RWPE2 (cell line): Measurements from ENCODE around the gene RNU1-1.
"Not testable (repeated sequence)": the region's sequence is repeated elsewhere in the genome, so short reads cannot be mapped to it uniquely, and the experiment has no call there.

Experiments
- ATAC-seq: fragments of 200-7000 bp; cut with Tn5 transposase; 3 replicates; pipeline ENCODE4 v1.9.1; 2021; ENCODE audit warnings: low read depth
- DNase-seq: peaks from one replicate; pipeline ENCODE4 v3.0.0-alpha.2; 2020; ENCODE audit warnings: low spot score
- H3K27ac ChIP-seq: fragments of 450-650 bp; 2 replicates; pipeline ENCODE4 v1.5.1; 2017; ENCODE audit warnings: mild to moderate bottlenecking; ENCODE audit not compliant: poor library complexity, severe bottlenecking
- H3K27me3 ChIP-seq: fragments of 250-450 bp; sonication (Bioruptor Pico); 2 replicates; pipeline ENCODE4 v1.5.1; 2021; ENCODE audit warnings: mild to moderate bottlenecking, moderate library complexity; ENCODE audit not compliant: insufficient read depth, poor library complexity, severe bottlenecking
- H3K36me3 ChIP-seq: fragments of 250-450 bp; sonication (Bioruptor Pico); 2 replicates; pipeline ENCODE4 v1.5.1; 2020; ENCODE audit warnings: low read depth, mild to moderate bottlenecking, moderate library complexity
- H3K4me1 ChIP-seq: fragments of 250-450 bp; sonication (Bioruptor Pico); 2 replicates; pipeline ENCODE4 v1.5.1; 2021; ENCODE audit warnings: mild to moderate bottlenecking, moderate library complexity; ENCODE audit not compliant: insufficient read depth, poor library complexity, severe bottlenecking
- H3K4me3 ChIP-seq: fragments of 250-450 bp; sonication (Bioruptor Pico); 2 replicates; pipeline ENCODE4 v1.5.1; 2021; ENCODE audit warnings: mild to moderate bottlenecking, moderate library complexity; ENCODE audit not compliant: severe bottlenecking
- H3K9me3 ChIP-seq: fragments of 250-450 bp; sonication (Bioruptor Pico); 2 replicates; pipeline ENCODE4 v1.5.1; 2021; ENCODE audit warnings: mild to moderate bottlenecking, moderate library complexity; ENCODE audit not compliant: severe bottlenecking

Gene RNU1-1

DNA sequence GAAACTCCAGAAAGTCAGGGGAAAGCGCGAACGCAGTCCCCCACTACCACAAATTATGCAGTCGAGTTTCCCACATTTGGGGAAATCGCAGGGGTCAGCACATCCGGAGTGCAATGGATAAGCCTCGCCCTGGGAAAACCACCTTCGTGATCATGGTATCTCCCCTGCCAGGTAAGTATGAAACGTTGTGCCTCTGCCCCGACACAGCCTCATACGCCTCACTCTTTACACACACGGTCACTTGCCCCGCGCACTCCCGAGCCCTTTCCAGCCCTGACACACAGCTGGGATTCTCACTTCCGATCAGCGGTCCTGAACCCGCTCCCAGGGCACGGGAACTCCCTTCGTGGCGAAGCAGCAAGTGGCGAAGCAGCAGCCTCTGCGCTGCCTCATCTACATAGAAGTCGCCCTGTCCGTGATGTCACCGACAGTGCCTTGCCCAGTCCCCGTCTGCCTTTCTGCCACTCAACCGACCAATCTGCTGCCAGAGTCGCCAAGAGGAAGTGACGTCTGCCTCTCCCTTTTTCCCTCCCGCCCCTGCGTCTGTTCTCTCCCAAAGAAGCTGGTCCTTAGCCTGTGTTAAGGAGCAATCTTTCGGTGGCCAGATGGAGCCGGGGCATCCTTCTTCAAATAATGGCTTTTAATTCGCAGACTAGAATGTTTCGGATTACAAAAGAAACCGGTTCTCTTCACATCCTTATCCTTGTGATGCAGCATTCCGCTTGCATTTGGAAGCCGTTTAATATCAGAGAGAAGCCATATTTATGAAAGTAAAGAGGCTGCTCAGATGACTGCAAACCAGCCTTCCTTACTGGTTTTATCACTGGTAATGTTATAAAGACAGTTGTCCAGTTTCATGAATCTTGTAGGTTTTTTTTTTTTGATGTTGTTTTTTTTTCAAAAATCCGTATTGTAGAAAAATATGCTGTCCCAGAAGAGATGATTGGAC is at the start of gene RNU1-1:
Gene RNU1-1, minus strand, starts transcription at position 179 of the 949 bp plus-strand sequence.
- not testable (repeated sequence) for DNase-seq, H3K36me3 ChIP-seq, H3K27me3 ChIP-seq, H3K4me1 ChIP-seq, H3K27ac ChIP-seq, H3K9me3 ChIP-seq
- H3K4me3 ChIP-seq = peak within 1 kb of the TSS; percentile 30
- ATAC-seq = peak; percentile 39; the same call in 2 of the 3 replicates

- not testable (repeated sequence) for DNase-seq, H3K4me1 ChIP-seq, H3K9me3 ChIP-seq, H3K27ac ChIP-seq, ATAC-seq, H3K4me3 ChIP-seq, H3K36me3 ChIP-seq, H3K27me3 ChIP-seq
Observed at GRCh38 chr1:16561035-16561434, 47.0 kb upstream of the RNU1-1 start.

GRCh38 chr1:16560498-16560897 is 46.4 kb upstream of the RNU1-1 start:
- H3K4me3 ChIP-seq, ATAC-seq, H3K36me3 ChIP-seq, DNase-seq, H3K27ac ChIP-seq, H3K27me3 ChIP-seq, H3K9me3 ChIP-seq, H3K4me1 ChIP-seq: not testable (repeated sequence)

DNA sequence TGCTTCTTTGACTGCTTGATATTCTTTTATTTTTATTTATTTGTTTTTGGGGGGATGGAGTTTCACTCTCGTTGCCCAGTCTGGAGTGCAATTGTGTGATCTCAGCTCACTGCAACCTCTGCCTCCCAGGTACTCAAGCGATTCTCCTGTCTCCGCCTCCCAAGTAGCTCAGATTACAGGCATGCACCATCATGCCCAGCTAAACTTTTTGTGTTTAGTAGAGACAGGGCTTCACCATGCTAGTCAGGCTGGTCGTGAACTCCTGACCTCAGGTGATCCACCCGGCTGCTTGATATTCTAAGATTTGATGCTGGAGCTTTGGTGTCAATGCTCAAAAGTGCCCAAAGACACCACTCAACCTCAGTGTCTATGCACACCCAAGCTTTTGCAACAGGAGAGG is 45.6 kb upstream of the RNU1-1 start:
- peak; percentile 89 for ATAC-seq

DNA sequence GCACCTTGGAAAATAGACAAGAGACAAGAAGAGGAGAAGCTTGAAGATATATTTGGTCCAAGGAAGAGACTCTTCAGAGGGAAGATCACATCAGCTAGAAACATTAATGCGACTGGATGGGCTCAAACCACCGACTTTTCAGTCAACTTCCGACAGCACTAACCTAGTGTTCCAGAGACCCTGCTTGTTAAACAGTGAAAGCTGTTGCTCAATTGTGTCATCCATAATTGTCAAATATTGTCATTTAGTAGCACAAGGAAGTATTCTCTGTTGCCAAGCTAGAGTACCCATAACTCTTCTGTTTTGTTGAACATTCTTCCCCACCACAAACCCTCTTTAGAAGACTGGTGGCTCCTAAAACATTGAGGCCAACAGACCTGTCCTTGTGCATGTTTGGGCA is 42.9 kb upstream of the RNU1-1 start:
- not testable (repeated sequence) for H3K27me3 ChIP-seq, H3K27ac ChIP-seq, H3K9me3 ChIP-seq, H3K4me1 ChIP-seq, DNase-seq, H3K36me3 ChIP-seq, H3K4me3 ChIP-seq, ATAC-seq

More for the DNA sequence above, 45.6 kb upstream of the RNU1-1 start:
- H3K27me3 ChIP-seq, H3K36me3 ChIP-seq, H3K9me3 ChIP-seq, H3K4me3 ChIP-seq, H3K27ac ChIP-seq, H3K4me1 ChIP-seq, DNase-seq: not testable (repeated sequence)

DNA sequence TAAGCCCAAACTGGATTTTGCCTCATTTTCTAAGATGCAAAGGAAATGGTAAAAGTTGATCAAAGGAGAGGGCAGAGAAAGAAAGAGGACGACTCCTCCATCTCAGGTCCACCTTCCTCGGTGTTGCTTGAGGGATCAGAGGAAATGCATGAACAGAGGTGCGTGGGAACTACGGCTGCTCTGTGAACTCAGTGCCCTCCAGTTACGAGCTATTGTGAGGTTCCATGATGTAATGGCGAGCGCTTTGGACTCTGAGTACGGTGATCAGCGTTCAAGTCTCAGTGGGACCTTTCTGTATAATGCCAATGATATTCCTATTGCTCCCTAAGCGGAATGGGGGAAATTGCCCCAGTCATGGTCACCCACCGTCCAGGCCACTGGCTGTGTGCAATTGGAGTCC is 39.2 kb upstream of the RNU1-1 start:
- not testable (repeated sequence) for H3K27me3 ChIP-seq, H3K36me3 ChIP-seq, ATAC-seq, DNase-seq, H3K27ac ChIP-seq, H3K9me3 ChIP-seq, H3K4me3 ChIP-seq, H3K4me1 ChIP-seq

DNA sequence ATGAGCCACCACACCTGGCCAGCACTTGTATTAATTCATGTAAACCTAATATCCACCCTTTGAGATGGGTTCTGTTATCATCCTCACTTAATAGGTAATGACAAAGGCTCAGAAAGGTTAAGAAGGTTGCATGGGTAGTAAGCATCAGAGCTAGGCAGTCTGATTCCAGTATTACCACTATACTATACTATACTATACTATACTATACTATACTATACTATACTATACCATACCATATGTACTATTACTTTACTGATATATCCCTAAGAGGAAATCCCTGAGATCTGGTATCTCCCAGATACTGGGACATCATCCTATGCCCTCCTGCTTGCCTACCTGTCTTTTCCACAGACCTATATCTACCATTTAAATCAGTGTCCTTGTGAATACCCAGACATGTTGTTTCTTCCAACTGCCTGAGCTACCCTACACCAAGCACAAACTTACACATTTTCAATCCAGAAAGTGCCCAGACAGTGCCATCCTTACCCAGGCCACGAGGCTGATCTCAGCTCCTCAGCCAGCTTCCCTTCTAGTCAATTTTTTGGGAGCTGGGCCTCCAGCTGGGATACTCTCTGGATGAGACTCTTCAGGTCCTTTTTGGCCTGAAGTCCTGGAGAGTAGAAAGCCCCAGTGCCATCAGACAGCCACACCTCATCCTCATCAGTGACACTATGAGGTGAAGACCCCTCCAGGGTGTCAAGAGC is 36.3 kb upstream of the RNU1-1 start:
- H3K9me3 ChIP-seq, H3K27me3 ChIP-seq, H3K4me1 ChIP-seq, H3K4me3 ChIP-seq, ATAC-seq, DNase-seq, H3K36me3 ChIP-seq, H3K27ac ChIP-seq: not testable (repeated sequence)

- not testable (repeated sequence) for H3K27ac ChIP-seq, H3K36me3 ChIP-seq, ATAC-seq, DNase-seq, H3K4me3 ChIP-seq, H3K4me1 ChIP-seq, H3K9me3 ChIP-seq, H3K27me3 ChIP-seq
Observed at GRCh38 chr1:16549545-16549944, 35.5 kb upstream of the RNU1-1 start.

DNA sequence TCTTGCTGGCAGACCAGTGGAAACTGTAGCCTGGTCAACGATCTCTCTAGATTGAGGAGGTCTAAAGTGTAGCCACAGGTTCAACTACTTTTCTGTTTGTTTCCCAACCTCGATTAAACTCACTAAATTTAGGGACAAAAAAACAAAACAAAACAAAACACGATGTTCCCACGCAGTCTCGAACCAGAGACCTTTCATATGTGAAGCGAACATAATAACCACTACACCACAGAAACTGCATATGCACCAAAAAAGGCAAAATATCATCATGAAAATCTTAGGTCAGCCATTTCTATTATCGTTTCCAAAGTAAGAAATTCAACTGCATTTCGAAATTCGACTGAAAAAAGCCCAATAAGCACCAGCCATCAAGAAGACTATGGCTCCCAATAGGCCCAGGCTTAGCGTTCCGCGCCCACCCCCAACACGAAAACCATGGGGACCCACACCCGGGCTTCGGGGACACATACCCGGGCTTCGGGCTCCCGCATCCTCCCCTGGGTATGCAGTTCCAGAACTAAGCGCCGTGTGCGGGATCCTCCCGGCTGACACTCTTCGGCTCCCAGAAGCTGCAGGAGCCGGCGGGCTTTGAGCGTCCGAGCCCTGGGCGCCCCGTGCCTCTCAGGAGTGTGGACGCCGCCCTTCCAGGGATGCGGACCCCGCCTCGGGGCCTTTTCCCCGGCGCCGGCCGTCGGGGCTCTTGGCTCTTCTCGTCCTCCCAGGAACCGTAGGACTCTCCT is 33.6 kb upstream of the RNU1-1 start:
- not testable (repeated sequence) for DNase-seq, H3K4me3 ChIP-seq, H3K27me3 ChIP-seq, H3K9me3 ChIP-seq, H3K27ac ChIP-seq, H3K36me3 ChIP-seq, H3K4me1 ChIP-seq
- ATAC-seq = 0 out of 3 replicates have a peak, but pooled peaks have one; percentile 18

- not testable (repeated sequence) for H3K27me3 ChIP-seq, H3K4me1 ChIP-seq, DNase-seq, H3K4me3 ChIP-seq, H3K27ac ChIP-seq, H3K9me3 ChIP-seq, H3K36me3 ChIP-seq
- ATAC-seq = peak; percentile 82
Observed at GRCh38 chr1:16545682-16546095, 31.6 kb upstream of the RNU1-1 start.

DNA sequence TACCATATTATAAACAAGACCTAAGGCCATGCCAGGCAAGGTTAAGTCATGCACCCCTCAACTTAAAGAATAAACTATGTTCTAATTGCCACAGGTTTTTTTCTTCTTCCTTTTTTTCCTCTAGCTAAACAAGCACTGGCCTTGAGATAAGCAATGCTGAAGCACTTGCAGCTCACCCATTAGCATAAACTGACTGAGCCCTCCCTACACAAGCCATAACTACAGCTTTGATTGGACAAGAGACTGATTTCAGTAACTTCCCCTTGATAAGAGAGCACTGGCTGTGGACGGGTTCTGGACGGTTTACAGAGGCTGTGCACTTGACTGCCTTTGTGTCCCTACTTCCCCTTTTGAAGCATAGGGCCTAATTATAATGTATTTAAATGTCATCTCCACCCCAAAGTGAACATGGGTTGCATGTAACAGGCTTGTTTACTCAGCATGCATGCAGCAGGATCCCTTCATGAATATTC is 26.4 kb upstream of the RNU1-1 start:
- not testable (repeated sequence) for H3K27ac ChIP-seq, H3K4me3 ChIP-seq, H3K36me3 ChIP-seq, DNase-seq, H3K4me1 ChIP-seq, H3K9me3 ChIP-seq, H3K27me3 ChIP-seq, ATAC-seq
